Coronary artery (tissue), 2 donors: ENCODE measurements around the gene RIMS4.
A peak's percentile ranks its signal among the peaks of the same experiment; 100 is the strongest.

ENCODE experiments used
- DNase-seq: peaks from one replicate; pipeline ENCODE4 v3.0.0-alpha.2; 2017; ENCODE audit warnings: low spot score
- H3K27ac ChIP-seq, 2 donors: fragments of 200-600 bp; sonication (generic); one replicate each; pipeline ENCODE4 v1.5.1; 2016 to 2019
- H3K4me3 ChIP-seq: fragments of 200-600 bp; sonication (generic); 2 replicates; pipeline ENCODE4 v1.5.1; 2016; ENCODE audit warnings: mild to moderate bottlenecking, moderate library complexity
- CTCF ChIP-seq: fragments of 200-600 bp; sonication (generic); IDR thresholded peaks from one replicate; pipeline ENCODE4 v1.5.1; 2019; ENCODE audit warnings: antibody characterized with exemption

Gene RIMS4

GRCh38 chr20:44838521-44838920 is 28.2 kb upstream of the RIMS4 start:
- no peak for DNase-seq
- Histone ChIP-seq H3K27ac (no peak overlapping the region), H3K4me3 (no peak overlapping the region)
- no peak for TF ChIP-seq CTCF

- no peak overlapping the region for H3K4me3 ChIP-seq
- no peak overlapping the region for H3K27ac ChIP-seq
- TF ChIP-seq CTCF = no peak
- DNase-seq = peak; percentile 41
These were observed 27.6 kb upstream of the RIMS4 start for GRCh38 chr20:44837946-44838345.

DNA sequence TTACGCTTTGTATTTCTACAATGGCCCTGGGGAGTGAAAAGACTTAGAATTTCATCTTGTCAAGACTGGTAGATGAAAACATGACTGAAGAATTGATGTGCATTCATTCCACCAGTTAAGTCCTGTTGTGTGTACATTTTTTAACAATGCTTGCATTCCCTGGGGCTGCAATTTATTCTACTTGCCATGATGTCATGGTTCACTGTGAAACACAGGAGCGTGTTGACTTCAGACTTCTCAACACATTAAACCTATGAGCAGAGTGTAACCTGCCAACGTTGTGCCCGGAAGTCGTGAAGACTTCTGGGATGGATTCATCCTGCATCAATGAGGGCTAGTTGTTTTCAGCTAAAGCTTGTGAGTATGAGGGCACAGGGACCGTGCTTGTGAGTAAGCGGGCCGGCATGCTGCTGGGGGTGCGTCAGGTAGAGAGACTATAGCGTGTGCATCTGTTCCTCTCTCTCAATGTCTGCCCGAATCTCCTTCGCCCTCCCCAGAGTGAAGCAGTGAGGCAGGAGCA is 26.3 kb upstream of the RIMS4 start:
- Histone ChIP-seq H3K4me3 (no peak overlapping the region), H3K27ac (no peak overlapping the region)
- DNase-seq = no peak
- TF ChIP-seq CTCF = no peak

- no peak overlapping the region for H3K27ac ChIP-seq
- no peak for DNase-seq
- H3K4me3 ChIP-seq = no peak overlapping the region
- no peak for TF ChIP-seq CTCF
These were observed 25.4 kb upstream of the RIMS4 start for GRCh38 chr20:44835661-44836221.

DNA sequence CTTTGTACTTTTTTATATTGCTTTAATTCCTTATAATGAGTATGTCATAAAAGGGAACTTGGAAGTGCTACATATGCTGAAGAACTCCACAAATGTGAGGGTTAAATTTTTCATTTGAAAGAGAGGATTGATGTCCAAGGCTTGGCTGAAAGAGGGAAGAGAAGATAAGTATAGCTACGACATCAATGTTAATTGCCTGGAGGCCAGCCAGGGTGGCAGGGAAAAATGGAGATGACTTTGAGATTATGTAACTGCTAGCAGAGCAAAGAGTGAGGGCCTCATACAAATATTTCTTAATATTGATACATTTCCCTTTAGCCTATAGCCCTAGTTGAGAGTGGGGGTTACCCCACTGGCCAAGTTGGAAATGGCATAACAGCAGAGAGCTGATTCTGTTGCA is 24.8 kb upstream of the RIMS4 start:
- Histone ChIP-seq H3K27ac (no peak overlapping the region), H3K4me3 (no peak overlapping the region)
- no peak for DNase-seq
- TF ChIP-seq CTCF = no peak

- no peak overlapping the region for H3K27ac ChIP-seq
These were observed 24.3 kb upstream of the RIMS4 start for GRCh38 chr20:44834693-44835092.

More at GRCh38 chr20:44834693-44835092, 24.3 kb upstream of the RIMS4 start:
- no peak for TF ChIP-seq CTCF
- H3K4me3 ChIP-seq = no peak overlapping the region
- DNase-seq = no peak
